Stimulated activated CD4-positive, alpha-beta T cell treated with anti-CD3 and anti-CD28 coated beads, Interleukin-4, amount 100 ng/mL, for 24 hours (primary cell): Measurements from ENCODE around the gene CTNNA3.
"Not testable (repeated sequence)": the region's sequence is repeated elsewhere in the genome, so short reads cannot be mapped to it uniquely, and the experiment has no call there.

ENCODE experiments used
- DNase-seq: peaks from one replicate; pipeline ENCODE4 v3.0.0-alpha.2; 2020

CTNNA3 gene

DNA sequence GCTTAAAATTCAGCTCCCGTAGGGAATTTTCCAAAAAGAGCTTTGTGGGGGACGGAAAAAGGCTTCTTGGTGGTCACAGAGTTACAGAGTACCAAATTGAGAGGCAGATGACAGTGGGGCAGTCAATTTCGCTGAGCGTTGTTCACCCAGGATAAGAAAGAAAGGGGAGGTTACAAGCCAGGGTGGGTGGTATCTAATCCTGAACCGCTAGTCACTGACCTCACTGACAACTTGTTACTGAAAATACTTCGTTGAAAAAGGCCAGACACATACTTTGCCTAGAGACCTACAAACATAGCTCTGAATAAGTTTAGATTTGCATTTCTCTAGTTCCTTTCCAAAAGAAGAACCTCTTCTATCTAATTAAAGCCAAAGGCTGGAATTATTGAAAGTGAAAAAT lies at the start of gene CTNNA3:
CTNNA3 (minus strand) TSS at position 167 of the 400 bp plus-strand sequence.
- no peak for DNase-seq

DNA sequence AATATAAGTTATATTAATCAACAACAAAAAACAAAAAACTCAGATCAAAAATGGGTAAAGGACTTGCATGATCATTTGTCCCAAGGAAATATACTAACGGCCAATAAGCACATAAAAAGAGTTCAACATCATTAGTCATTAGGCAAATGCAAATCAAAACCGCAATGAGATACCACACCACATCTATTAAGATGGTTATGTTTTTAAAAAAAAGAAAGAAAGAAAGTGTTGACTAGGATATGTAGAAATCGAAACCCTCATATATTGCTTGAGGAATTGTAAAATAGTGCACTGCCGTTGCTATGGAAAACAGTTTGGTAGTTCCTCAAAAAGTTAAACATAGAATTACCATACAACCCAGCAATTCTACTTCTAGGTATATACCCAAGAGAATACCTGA lies 39.4 kb upstream of the CTNNA3 start:
- DNase-seq, result no peak

DNA sequence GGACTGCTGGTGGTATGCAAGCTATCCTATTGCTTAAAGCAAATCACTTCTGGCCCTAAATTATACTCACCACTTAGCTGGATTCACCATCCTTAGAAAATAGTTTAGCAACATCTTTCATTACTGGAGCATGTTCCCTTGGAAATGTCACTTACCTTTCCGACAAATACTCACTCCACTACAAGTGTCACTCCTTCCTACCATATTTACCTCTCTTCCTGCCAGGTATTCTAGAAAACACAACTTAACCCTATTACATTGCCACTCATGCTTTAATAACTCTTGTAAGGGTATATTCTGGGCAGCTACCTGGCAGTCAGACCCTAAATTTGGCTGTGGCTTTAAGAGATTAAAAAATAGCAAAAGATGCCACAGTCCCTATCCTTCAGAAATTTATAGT lies 37.5 kb upstream of the CTNNA3 start:
- DNase-seq, result no peak

DNA sequence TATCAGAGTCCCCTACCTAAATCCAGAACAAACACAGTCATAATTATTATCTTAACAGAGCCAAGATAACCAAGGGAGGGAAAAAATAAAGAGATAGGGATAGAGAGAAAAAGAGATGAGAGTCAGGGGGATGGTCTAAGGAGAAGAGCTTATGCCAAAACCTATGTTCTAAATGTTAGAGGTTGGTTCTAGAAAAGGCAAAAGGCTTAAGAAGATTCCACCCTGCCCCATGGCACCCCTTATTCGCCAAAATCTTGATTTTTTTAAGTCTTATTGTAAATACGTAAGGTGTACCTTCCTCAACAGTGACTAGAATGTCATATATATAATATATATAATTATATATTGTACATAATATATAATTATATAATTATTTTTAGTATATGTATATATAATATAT lies 29.6 kb upstream of the CTNNA3 start:
- no peak for DNase-seq

DNA sequence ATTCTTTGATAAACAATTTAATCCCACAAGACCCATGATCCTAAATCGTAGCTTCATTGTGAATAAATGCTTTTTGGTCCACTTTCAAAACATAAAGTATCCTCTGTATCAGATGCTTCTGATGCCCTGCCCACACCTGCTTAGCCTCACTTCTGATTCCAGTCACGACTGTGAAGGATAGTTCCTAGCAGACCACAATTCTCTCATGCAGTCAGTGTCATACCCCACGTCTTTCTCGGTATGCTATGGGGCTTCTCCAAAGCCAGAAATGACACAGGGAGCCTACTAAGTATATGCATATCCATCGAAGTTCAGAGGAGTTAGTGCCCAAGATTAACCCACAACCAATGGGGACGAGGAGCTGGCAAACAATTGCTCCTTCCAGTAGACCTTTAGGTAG lies 27.6 kb upstream of the CTNNA3 start:
- DNase-seq, result no peak

DNA sequence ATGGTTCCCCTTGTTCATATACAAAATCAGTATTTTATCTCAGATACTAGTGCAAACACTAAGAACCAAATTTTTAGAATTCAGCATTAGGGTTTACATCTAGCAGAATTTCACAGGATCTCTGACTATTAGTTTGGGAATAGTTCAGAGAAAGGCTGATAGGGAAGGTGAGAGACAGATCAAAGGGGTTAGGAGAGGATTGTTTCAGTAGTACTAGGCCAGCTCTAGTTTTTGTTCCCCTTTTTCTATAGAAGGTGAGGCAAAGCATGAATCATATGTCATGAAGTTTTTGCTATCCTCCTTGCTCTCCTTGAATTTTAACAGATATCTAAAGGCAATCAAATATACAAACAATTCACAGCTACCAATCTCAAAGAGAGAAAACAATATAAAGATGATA lies 26.1 kb upstream of the CTNNA3 start:
- no peak for DNase-seq

DNA sequence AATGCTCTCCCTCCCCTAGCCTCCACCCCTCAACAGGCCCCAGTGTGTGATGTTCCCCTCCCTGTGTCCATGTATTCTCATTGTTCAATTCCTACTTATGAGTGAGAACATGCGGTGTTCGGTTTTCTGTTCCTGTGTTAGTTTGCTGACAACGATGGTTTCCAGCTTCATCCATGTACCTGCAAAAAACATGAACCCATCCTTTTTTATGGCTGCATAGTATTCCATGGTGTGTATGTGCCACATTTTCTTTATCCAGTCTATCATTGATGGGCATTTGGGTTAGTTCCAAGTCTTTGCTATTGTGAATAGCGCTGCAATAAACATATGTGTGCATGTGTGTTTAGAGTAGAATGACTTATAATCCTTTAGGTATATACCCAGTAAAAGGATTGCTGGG lies 20.5 kb upstream of the CTNNA3 start:
- DNase-seq, result not testable (repeated sequence)

DNA sequence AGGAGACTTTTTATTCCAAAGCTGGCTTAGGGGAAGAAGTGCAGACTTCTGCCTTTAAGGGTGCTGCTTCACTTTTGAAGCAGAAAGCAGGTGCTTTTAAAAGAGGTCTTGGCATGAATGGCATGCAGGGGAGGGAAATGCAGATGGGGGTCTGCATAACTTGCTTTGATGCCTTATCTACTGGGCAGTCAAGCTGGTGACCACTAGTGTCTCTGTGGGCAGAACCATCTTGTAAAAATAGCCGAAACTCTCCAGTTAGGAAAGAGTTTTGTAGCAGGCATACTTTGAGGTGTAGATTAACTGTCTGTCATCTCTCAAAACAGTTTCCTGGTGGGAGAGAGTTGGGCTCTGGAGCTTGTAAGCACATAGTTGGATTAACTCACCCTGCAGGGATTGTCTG lies 9.9 kb upstream of the CTNNA3 start:
- no peak for DNase-seq

DNA sequence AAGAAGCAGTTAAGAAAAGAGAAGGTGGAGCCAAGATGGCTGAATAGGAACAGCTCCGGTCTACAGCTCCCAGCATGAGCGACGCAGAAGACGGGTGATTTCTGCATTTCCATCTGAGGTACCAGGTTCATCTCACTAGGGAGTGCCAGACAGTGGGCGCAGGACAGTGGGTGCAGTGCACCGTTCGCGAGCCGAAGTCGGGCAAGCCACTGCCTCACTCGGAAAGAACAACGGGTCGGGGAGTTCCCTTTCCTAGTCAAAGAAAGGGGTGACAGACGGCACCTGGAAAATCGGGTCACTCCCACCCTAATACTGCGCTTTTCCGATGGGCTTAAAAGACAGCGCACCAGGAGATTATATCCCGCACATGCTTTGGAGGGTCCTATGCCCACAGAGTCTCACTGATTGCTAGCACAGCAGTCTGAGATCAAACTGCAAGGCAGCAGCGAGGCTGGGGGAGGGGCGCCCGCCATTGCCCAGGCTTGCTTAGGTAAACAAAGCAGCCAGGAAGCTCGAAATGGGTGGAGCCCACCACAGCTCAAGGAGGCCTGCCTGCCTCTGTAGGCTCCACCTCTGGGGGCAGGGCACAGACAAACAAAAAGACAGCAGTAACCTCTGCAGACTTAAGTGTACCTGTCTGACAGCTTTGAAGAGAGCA lies 3.7 kb upstream of the CTNNA3 start:
- not testable (repeated sequence) for DNase-seq

DNA sequence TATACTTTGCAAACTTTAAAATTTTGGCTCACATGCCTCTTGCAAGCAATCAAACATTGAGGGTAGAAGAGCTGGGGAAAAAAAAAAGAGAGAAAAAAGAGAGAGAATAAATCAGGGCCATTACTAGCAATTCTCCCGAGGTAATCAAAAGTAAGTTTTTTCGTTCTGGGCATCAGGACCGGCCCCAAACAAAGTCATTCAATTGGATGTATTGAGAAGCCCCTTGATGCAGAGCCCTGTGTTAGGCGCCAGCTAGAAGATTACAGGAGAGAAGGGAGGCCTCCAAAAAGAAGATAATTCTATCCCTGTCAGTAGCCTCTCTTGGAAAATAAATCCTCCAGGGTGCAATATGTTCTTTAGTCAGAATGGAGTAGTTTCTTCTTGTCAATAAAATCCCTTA lies 2.2 kb upstream of the CTNNA3 start:
- DNase-seq, result no peak

DNA sequence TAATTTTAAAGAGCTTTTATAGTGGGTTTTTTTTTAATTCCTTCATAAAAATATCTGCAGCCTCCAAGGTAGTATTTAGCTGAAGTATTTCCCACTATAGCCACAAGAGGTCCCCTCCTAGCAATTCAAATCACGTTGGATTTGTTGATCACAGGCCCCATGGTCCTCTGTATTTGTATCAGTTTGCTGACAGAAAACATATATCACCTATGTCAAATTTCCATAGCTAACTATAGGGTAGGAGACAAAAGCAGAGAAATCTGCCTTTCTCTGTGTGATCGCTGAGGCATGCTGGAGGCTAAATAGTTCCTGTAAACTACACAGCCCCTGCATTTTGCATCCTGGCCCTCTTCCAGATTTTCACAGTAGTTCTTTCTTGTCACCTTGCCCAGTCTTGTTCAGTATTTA lies 1.7 kb upstream of the CTNNA3 start:
- DNase-seq, result peak; percentile 13

DNA sequence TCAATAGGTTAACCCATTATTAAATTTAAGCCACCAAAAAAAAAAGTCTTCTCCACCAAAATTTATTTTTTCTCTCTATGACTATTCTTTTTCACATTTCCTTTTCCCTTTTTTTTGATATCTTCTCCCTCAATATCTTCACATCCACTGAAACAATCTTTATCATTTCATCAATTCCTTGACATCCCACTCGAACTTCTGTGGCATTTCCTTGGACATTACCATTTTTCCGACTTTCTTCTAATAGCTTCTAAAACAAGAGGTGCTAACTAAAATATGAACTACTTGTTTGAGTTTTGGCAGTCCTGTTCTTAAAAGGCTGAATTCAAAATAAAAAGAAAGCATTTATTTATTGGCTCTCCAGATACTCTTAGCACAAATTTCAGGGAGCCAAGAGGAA lies 684 bp upstream of the CTNNA3 start:
- no peak for DNase-seq

DNA sequence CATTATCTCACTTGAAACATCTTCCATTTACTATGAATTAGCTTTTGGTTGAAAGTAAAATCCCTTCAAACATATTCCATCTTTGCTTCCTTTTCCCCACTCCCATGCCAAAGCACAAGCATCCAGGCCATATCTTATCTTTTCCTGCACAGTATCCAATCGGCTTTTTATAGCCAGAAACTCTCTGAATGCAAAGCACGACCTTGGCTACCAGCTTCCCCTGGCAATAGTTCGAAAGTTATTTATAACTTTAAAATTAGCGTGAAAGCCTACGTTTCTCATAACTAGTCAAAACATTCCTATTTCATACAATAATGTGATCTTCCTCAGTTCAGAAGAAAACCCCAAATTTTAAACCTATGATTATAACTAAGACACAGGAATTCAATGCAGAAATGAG lies 440 bp downstream of the CTNNA3 start:
- DNase-seq, result no peak

DNA sequence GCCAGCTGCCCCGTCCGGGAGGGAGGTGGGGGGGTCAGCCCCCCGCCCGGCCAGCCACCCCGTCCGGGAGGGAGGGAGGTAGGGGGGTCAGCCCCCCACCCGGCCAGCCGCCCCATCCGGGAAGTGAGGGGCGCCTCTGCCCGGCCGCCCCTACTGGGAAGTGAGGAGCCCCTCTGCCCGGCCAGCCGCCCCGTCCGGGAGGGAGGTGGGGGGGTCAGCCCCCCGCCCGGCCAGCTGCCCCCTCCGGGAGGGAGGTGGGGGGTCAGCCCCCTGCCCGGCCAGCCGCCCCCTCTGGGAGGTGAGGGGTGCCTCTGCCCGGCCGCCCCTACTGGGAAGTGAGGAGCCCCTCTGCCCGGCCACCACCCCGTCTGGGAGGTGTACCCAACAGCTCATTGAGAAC lies 4.1 kb downstream of the CTNNA3 start:
- not testable (repeated sequence) for DNase-seq

DNA sequence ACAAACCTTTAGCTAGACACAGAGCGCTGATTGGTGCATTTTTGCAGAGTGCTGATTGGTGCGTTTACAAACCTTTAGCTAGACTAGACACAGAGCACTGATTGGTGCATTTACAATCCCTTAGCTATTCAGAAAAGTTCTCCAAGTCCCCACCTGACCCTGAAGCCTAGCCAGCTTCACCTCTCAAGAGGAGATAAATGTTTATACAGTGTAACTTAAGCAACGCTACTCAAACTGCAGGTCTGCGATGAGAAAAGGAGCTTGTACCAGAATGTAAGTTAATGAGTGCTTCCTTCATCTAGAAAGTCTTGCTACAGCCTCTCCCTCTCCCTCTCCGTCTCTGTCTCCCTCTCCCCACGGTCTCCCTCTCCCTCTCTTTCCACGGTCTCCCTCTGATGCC lies 5.5 kb downstream of the CTNNA3 start:
- not testable (repeated sequence) for DNase-seq

DNA sequence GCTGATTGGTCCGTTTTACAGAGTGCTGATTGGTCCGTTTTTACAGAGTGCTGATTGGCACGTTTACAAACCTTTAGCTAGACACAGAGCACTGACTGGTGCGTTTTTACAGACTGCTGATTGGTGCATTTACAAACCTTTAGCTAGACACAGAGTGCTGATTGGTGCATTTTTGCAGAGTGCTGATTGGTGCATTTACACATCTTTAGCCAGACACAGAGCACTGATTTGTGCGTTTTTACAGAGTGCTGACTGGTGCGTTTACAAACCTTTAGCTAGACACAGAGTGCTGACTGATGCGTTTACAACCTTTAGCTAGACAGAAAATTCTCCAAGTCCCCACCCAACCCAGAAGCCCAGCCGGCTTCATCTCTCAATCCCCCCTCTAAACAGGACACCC lies 11.9 kb downstream of the CTNNA3 start:
- DNase-seq, result not testable (repeated sequence)

DNA sequence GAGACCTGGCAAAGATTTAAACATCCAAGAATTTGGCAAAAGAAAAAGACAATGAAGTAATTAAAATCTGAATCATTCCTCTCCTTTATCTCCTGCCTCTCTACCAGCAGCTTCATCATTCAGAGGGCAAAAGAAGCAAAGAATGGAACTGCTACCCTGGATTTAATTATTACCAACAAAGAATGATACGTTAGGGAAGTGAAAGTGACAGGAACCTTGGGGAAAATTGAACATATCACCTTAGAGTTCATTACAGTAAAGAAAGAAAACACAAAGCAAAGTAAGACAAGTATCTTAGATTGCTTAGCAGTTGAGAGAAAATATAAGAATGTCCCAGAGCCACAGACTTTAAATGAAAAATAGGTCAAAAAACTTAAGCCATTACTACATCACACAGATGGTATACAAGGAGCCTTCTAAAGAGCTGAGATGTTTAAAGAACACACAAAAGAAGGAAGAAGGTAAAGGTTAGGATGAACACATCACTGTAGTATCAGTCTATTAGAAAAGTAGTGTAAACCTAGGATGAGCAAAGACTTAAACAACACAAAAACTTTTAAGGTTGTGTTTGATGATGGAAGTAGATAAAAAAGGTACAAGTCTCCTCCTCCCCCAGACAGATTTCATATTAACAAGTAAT lies 17.5 kb downstream of the CTNNA3 start:
- DNase-seq, result no peak

DNA sequence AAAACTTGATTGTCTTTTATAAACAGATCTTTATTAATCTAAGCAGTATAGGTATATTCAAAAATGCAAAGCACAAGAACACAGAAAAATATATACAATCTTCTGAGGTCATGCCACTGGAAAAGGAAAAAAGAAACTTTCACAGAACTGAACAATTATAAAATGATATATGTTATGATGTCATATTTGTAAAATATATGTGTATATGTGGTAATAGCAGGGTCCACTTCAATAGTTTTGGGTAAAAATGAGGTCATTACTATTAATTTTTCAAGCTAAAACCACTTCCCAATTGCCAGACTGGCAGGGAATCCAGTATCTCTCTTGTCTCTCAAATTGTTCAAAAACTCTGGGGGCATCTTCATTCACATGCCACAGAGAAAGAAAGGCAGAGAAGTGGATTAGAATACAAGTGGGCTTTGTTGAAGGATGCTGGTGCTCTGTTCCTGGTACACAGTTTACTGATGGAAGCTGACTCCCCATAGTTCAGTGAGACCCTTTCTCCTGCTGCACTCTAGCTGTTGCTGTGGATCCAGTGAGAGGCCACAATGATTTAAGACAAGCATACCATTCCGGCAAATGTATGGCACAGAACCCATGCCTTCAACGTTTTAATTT lies 19.7 kb downstream of the CTNNA3 start:
- DNase-seq, result no peak

DNA sequence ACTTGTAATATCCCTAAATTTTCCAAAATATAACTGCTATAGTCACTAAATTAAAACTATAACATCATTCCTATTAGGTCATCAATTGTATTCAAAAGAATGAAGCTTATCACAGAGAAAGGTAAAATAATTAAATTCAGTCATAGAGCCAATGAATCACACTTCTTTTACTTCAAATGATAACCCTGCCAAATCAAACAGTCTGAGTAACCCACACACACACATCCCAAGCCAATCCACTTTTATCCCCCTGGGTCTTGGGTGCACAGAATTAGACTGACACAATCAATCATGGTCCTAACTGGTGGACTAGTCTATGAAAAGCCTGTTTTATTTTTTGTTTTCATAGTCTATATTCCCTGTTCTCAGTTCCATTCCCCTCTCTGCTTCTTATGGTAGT lies 25.6 kb downstream of the CTNNA3 start:
- no peak for DNase-seq

DNA sequence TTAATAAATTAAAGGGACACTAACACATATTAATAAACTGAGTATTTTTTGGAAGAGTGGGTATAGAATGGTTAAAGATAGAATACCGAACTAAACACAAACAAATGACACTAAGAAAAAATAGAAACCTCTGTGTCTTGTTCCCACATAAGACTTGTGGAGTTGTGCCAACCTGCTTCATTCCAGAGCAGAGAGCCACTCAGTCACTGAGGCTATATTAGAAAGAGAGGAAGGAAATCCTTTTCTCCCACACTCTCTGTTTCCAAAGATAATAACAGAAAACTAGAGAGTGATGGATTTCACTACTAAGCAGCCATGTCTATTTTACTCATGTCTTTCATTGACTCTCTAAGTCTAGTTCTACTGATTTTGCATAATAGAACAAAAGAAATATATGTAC lies 26.0 kb downstream of the CTNNA3 start:
- DNase-seq, result no peak

DNA sequence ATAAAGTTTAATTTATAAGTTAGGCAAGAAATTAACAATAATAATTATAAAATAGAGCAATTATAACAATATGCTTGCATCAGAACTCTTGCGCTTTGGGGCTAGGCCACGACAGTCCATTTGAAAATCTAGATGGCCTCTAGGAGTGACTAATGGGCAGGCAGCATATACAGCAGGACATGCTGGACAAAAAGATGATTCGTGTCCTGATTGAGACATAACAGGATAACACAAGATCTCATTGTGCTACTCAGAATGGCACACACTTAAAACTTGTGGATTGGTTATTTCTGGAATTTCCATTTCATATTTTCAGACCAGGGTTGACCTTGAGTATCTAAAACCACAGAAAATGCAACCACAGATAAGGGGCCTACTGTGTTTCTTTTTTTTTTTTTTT lies 27.5 kb downstream of the CTNNA3 start:
- no peak for DNase-seq

DNA sequence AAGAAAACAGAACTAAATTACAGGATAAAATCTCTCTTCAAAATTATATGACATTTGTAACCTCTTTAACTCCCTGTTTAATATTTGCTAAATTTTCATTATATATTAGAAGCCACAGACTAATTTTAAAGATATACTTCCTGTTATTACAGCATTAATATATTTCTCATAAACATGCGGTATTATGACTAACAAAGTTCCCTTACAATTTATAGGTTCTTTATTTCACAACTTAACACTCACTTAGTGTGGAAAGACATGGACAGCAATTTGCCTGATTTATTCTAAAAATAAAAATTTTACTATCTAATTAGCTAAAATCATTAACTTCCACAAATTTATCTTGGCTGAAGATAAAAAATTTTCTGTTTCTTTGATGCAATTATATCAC lies 29.0 kb downstream of the CTNNA3 start:
- no peak for DNase-seq

DNA sequence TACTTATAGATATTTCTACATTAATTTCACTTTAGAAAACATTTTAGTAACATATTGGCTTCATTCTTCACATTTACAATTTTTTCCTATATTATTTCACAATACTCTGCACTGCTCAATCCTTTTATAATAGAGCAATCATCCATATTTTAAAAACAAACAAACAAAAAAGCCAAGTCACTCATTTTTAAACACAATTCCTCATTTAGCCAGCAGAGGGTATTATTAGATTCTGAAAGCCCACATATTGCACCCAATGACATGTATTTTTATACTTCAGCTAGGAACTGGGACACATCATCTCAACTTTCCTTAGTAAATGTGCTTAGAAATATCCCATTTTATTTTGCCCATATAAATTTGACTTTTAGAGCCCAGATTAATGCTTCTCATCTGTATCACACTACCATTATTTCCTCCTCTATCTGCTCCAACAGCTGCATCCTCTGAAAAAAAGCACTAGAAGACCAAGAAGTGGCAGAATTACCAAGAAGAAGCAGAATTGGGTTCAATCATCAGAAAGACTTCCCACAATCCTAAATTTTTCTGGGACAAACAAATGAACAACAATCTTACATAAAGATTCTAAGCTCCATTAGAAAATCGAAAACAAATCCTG lies 29.5 kb downstream of the CTNNA3 start:
- DNase-seq, result no peak

DNA sequence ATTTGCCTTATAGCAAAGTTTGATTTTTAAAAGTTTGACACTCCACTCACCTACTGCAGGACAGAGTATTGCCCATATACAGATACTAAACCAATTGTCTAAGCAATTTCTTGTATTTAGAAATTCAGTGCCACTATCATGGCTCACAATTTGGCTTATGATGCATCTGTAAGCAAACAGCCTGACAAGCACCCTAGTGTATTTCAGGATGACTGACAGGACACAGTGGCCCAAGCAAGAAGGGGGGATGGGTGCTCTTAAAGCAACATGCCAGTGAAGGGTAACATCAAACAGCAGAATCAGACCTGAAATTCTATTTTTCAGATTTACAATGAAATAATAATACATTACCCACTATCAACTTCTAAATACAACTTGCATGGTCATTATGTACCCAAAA lies 30.5 kb downstream of the CTNNA3 start:
- no peak for DNase-seq
